ENCODE results near the gene SMIM44.
A peak's percentile ranks its signal among the peaks of the same experiment; 100 is the strongest.

Gene SMIM44

DNA sequence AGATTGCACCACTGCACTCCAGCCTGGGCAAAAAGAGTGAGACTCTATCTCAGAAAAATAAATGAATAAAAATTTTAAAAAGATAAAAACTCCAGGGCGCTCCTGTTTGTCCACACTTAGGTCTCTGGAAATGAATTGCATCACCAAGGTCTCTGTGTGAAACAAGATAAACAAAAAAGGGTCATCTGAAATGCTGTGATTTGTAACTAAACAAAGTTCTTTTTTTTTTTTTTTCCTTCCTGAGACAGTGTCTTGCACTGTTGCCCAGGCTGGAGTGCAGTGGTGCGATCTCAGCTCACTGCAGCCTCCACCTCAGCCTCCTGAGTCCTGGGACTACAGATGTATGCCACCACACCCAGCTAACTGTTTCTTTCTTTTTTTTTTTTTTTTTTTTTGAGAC lies 34.4 kb upstream of the SMIM44 start:
- Histone ChIP-seq H3K36me3 (ENCODE audit: control insufficient read depth, insufficient read depth, low read length) (peaks cover 55% of the 10 kb centered on the region), H3K4me1 (ENCODE audit: control insufficient read depth, insufficient read depth, low read length, poor library complexity, severe bottlenecking) (peaks cover 5% of the 10 kb centered on the region), H3K9me3 (ENCODE audit: control insufficient read depth, low read length) (no peaks in the 10 kb centered on the region), H3K4me3 (ENCODE audit: extremely low read depth, insufficient read depth, low read length, poor library complexity, severe bottlenecking) (no peak overlapping the region), H3K27ac (ENCODE audit: low read depth, low read length, severe bottlenecking) (no peak overlapping the region)
- WGBS, 2 experiments (ENCODE audit: insufficient coverage in 2 of 2) = 100% methylated on average over 1 of the region's 2 CpGs

DNA sequence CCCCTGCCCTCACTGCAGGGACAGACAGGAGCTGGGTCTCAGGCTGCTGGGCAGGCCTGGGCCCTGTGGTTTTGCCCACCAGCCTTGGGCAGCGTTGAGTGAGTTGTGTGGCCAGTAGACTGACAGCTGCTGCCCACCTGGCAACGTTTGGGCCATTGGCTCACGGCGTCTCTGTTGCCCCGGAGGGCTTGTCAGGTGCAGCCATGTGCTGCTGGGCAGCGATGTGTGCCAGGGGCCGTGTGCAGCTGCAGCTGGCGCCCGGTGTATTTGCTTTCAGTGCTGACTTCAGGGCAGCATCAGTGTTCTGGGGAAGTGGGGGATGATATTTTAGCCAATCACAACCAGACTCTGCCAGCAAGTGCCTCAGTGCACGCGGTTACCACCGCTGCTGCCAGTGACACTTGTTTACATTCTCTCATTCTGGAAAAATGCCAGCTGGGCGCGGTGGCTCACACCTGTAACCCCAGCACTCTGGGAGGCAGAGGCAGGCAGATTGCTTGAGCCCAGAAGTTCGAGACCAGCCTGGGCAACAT lies 33.5 kb upstream of the SMIM44 start:
- Histone ChIP-seq H3K27ac (ENCODE audit: low read depth, low read length, severe bottlenecking) (no peak overlapping the region), H3K9me3 (ENCODE audit: control insufficient read depth, low read length) (no peaks in the 10 kb centered on the region), H3K4me1 (ENCODE audit: control insufficient read depth, insufficient read depth, low read length, poor library complexity, severe bottlenecking) (peaks cover 5% of the 10 kb centered on the region), H3K36me3 (ENCODE audit: control insufficient read depth, insufficient read depth, low read length) (peaks cover 53% of the 10 kb centered on the region), H3K4me3 (ENCODE audit: extremely low read depth, insufficient read depth, low read length, poor library complexity, severe bottlenecking) (no peak overlapping the region)
- 92 to 96% methylated on average over 10 to 15 of the region's 15 CpGs for WGBS, 2 experiments (ENCODE audit: insufficient coverage in 2 of 2)

DNA sequence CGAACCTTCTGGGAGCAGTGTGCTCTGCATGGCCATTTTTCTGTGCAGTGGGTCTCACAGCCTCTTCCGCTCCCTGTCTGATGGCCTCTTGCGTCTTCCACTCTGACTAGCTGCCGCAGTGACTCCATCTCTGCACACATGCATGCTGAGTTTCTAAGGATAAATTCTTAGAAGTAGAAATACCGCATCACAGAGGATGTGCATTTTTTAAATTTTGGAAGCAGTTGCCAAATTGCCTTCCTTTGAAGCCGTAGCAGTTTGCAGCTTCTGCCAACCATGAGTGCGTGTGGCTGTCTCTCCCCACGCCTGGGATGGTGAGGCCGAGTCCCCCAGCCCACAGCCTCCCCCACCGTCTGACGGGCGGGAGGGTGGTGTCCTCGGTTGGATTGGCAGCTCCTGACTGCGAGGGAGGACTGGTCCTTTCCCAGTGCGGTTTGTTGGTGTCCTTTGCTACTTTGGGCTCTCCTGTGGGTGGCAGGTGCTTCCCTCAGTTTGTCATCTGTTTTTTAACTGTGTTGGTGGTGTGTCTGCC lies 32.7 kb upstream of the SMIM44 start:
- Histone ChIP-seq H3K27ac (ENCODE audit: low read depth, low read length, severe bottlenecking) (no peak overlapping the region), H3K4me3 (ENCODE audit: extremely low read depth, insufficient read depth, low read length, poor library complexity, severe bottlenecking) (no peak overlapping the region), H3K4me1 (ENCODE audit: control insufficient read depth, insufficient read depth, low read length, poor library complexity, severe bottlenecking) (peaks cover 5% of the 10 kb centered on the region), H3K9me3 (ENCODE audit: control insufficient read depth, low read length) (no peaks in the 10 kb centered on the region), H3K36me3 (ENCODE audit: control insufficient read depth, insufficient read depth, low read length) (peaks cover 55% of the 10 kb centered on the region)
- WGBS, 2 experiments (ENCODE audit: insufficient coverage in 2 of 2) = 93 to 97% methylated on average over 7 to 15 of the region's 15 CpGs

DNA sequence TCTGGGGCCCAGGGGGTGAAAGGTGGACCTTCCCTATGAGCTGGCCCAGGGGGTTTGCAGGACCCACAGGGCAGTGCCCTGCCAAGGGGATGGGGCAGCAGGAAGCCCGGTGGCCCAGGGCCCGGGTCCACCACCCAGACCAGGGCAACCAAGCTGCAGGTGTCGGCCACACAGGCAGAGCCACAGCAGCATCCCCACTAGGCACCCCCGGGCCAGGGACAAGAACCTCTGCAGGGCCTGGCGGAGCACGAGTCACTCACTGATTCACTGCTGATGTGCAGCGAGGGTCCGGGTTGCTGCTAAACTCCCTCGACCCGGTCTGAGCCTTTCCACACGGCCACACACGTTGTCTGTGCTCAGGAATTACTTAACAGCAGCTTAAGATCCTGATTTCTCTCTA lies 31.7 kb upstream of the SMIM44 start:
- H3K36me3 ChIP-seq (ENCODE audit: control insufficient read depth, insufficient read depth, low read length) = peaks cover 55% of the 10 kb centered on the region
- peaks cover 5% of the 10 kb centered on the region for H3K4me1 ChIP-seq (ENCODE audit: control insufficient read depth, insufficient read depth, low read length, poor library complexity, severe bottlenecking)
- H3K27ac ChIP-seq (ENCODE audit: low read depth, low read length, severe bottlenecking) = peak overlapping the region; percentile 5
- no peak overlapping the region for H3K4me3 ChIP-seq (ENCODE audit: extremely low read depth, insufficient read depth, low read length, poor library complexity, severe bottlenecking)
- no peaks in the 10 kb centered on the region for H3K9me3 ChIP-seq (ENCODE audit: control insufficient read depth, low read length)
- 90 to 92% methylated on average over 12 of the region's 12 CpGs for WGBS, 2 experiments (ENCODE audit: insufficient coverage in 2 of 2)

DNA sequence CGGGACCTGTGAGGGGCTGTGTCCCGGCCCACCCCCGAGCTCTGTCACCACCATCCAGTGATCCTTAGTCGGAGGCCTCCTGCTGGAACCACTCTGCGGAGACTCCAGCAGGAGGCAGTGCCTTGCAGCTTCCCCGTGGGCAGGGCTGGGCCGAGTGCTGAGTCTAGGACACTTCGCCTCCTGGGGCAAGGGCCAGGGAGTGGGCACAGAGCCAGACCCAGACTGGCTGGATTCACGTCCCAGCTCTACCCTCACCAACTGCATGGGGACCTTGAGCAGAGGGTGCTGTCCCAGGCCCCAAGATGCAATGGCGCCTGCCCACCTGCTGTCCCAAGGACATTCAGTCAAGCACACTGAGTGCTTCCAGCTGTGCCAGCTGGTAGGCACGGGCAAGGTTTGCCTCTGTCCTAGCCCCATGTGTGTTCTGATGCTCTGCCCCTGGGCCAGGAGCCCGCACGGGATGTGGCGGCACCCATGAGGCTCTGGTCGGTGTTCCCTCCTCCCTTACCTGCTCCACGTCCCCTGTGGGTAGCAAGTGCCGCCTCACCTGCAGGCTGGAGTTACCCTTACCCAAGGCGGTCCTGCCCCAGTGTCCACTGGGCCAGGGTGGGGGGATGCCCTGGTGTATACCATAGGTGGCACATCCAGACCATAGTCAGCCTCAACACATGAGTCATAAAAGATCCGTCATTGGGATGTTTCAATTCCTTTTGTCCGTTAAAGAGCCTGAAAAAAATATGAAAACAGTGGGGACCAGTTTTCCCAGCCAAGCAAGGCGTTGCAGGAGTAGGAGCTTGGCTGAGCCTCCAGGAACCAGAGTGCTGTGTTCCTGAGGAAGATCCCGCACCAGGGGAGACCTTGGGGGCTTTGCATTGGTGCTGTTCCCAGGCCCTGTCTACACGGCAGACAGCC lies 30.2 kb upstream of the SMIM44 start:
- H3K9me3 ChIP-seq (ENCODE audit: control insufficient read depth, low read length) = no peaks in the 10 kb centered on the region
- WGBS, 2 experiments (ENCODE audit: insufficient coverage in 2 of 2) = 93 to 97% methylated on average over 18 to 20 of the region's 23 CpGs
- peaks cover 18% of the 10 kb centered on the region for H3K4me1 ChIP-seq (ENCODE audit: control insufficient read depth, insufficient read depth, low read length, poor library complexity, severe bottlenecking)
- H3K36me3 ChIP-seq (ENCODE audit: control insufficient read depth, insufficient read depth, low read length) = peaks cover 55% of the 10 kb centered on the region
- no peak overlapping the region for H3K27ac ChIP-seq (ENCODE audit: low read depth, low read length, severe bottlenecking)
- H3K4me3 ChIP-seq (ENCODE audit: extremely low read depth, insufficient read depth, low read length, poor library complexity, severe bottlenecking) = no peak overlapping the region

DNA sequence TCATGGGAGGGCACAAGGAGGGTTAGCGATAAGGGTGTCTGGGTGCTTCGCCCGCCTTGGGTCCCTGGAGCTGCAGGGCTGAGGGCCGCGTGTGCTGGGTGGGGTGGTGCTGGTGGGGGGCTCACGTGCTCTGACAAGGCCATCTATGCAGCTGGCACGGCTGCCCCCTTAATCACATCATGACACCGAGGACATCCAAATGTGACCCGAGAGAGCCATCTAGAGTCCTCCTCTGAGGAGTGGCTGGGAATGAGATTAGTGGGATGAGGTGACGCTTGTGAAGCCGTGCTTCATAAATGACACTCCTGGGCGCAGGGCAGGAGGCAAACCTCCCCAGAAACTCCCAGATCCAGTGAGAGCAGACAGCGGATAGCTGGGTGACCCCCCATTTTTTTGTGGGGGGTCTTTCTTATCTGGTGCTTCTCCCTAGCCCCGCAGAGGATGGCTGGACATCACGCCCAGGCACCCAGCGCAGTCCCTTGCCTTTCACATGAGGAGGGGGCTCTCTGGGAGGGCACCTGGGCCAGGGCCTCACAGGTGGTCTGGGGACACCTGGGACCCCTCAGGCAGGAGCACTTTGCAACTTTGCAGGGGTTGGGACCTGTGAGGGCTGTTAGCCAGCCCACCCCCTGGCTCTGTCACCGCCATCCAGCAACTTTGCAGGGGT lies 29.5 kb upstream of the SMIM44 start:
- 92 to 98% methylated on average over 12 to 14 of the region's 17 CpGs for WGBS, 2 experiments (ENCODE audit: insufficient coverage in 2 of 2)
- no peak overlapping the region for H3K4me3 ChIP-seq (ENCODE audit: extremely low read depth, insufficient read depth, low read length, poor library complexity, severe bottlenecking)
- no peaks in the 10 kb centered on the region for H3K9me3 ChIP-seq (ENCODE audit: control insufficient read depth, low read length)
- peaks cover 54% of the 10 kb centered on the region for H3K36me3 ChIP-seq (ENCODE audit: control insufficient read depth, insufficient read depth, low read length)
- peaks cover 21% of the 10 kb centered on the region for H3K4me1 ChIP-seq (ENCODE audit: control insufficient read depth, insufficient read depth, low read length, poor library complexity, severe bottlenecking)
- H3K27ac ChIP-seq (ENCODE audit: low read depth, low read length, severe bottlenecking) = no peak overlapping the region

DNA sequence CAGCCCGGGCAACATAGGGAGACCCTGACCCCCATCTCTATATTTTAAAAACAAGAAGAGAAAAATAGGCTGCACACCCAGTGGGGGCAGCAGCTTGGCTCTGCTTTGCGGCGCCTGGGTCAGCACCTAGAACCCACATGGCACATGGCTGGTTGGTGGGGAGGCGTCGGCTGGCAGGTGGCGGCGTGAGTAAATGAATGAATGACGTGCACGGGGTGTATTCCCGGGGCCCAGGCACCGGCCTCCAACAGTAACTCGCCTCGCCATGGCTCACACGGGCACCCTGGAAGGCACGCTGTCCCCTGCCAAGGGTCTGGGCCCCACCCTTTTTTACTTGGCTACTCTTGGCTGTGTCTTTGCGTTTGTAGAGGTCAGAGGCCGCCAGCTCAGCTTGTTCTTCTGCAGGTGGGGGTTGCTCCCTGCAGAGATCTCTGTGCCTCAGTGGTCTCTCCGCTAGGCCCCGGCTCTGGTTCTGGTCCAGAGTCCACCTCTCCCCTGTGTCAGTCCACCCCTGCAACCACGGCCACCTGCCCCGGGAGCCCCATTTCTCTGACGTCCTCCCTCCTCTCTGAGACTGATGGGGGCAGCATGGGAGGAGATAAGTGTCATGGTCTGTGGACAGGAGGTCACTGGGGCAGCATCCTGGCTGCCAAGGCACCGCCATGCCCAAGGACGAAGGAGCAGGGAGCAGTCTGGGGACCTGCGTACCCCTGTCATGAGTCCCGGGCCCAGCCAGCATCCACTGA lies 28.4 kb upstream of the SMIM44 start:
- 96 to 97% methylated on average over 22 to 26 of the region's 26 CpGs for WGBS, 2 experiments (ENCODE audit: insufficient coverage in 2 of 2)
- Histone ChIP-seq H3K4me1 (ENCODE audit: control insufficient read depth, insufficient read depth, low read length, poor library complexity, severe bottlenecking) (peaks cover 24% of the 10 kb centered on the region), H3K4me3 (ENCODE audit: extremely low read depth, insufficient read depth, low read length, poor library complexity, severe bottlenecking) (no peak overlapping the region), H3K36me3 (ENCODE audit: control insufficient read depth, insufficient read depth, low read length) (peaks cover 50% of the 10 kb centered on the region), H3K9me3 (ENCODE audit: control insufficient read depth, low read length) (no peaks in the 10 kb centered on the region), H3K27ac (ENCODE audit: low read depth, low read length, severe bottlenecking) (no peak overlapping the region)

DNA sequence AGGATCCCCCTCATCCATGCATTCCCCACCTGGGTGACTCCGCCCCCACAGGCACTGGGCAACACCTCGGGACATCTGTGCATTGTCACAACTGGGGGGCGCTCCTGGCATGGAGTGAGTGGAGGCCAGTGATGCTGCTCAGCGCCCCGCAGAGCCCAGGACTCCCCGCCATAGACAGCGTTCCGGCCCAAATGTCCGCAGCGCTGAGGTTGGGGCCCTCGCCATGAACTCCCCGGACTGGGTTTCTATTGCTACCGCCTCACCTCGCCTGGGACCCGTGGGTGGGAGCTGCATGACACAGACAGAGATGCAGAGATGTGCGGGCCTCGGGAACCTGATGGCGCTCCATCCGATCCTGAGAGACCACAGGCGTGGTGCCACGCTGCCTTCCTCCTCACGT lies 27.5 kb upstream of the SMIM44 start:
- Histone ChIP-seq H3K4me1 (ENCODE audit: control insufficient read depth, insufficient read depth, low read length, poor library complexity, severe bottlenecking) (peaks cover 25% of the 10 kb centered on the region), H3K4me3 (ENCODE audit: extremely low read depth, insufficient read depth, low read length, poor library complexity, severe bottlenecking) (no peak overlapping the region), H3K27ac (ENCODE audit: low read depth, low read length, severe bottlenecking) (no peak overlapping the region), H3K9me3 (ENCODE audit: control insufficient read depth, low read length) (no peaks in the 10 kb centered on the region), H3K36me3 (ENCODE audit: control insufficient read depth, insufficient read depth, low read length) (peaks cover 48% of the 10 kb centered on the region)
- 95 to 97% methylated on average over 21 to 22 of the region's 22 CpGs for WGBS, 2 experiments (ENCODE audit: insufficient coverage in 2 of 2)

DNA sequence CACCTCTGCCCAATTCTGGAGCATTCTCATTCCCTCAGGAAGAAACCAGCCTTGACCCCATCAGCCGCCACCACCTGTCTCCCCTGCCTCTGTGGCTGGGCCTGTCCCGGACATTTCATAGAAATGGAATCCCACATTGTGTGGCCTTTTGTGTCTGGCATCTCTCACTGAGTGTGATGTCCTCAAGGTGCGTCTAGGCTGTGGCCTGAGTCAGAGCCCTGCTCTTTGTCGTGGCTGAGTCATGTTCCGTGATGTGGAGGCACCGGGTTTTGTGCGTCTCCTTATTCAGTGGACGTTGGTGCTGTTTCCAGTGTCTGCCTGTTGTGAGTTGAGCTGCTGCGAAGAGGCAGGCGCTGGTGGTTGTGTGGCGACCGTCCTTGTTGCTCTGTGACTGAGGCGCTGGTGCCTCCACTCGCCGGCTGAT lies 26.3 kb upstream of the SMIM44 start:
- Histone ChIP-seq H3K27ac (ENCODE audit: low read depth, low read length, severe bottlenecking) (peak overlapping the region; percentile 36), H3K9me3 (ENCODE audit: control insufficient read depth, low read length) (no peaks in the 10 kb centered on the region)

More for the DNA sequence above, 26.3 kb upstream of the SMIM44 start:
- Histone ChIP-seq H3K36me3 (ENCODE audit: control insufficient read depth, insufficient read depth, low read length) (peaks cover 45% of the 10 kb centered on the region), H3K4me3 (ENCODE audit: extremely low read depth, insufficient read depth, low read length, poor library complexity, severe bottlenecking) (no peak overlapping the region), H3K4me1 (ENCODE audit: control insufficient read depth, insufficient read depth, low read length, poor library complexity, severe bottlenecking) (peaks cover 30% of the 10 kb centered on the region)
- WGBS, 2 experiments (ENCODE audit: insufficient coverage in 2 of 2) = 96 to 99% methylated on average over 14 to 15 of the region's 15 CpGs
